HCEC 1CT (cell line): ENCODE data around the gene KLF7.

Source experiments
- DNase-seq: peaks from one replicate; pipeline ENCODE4 v3.0.0-alpha.2; 2017

KLF7 gene

DNA sequence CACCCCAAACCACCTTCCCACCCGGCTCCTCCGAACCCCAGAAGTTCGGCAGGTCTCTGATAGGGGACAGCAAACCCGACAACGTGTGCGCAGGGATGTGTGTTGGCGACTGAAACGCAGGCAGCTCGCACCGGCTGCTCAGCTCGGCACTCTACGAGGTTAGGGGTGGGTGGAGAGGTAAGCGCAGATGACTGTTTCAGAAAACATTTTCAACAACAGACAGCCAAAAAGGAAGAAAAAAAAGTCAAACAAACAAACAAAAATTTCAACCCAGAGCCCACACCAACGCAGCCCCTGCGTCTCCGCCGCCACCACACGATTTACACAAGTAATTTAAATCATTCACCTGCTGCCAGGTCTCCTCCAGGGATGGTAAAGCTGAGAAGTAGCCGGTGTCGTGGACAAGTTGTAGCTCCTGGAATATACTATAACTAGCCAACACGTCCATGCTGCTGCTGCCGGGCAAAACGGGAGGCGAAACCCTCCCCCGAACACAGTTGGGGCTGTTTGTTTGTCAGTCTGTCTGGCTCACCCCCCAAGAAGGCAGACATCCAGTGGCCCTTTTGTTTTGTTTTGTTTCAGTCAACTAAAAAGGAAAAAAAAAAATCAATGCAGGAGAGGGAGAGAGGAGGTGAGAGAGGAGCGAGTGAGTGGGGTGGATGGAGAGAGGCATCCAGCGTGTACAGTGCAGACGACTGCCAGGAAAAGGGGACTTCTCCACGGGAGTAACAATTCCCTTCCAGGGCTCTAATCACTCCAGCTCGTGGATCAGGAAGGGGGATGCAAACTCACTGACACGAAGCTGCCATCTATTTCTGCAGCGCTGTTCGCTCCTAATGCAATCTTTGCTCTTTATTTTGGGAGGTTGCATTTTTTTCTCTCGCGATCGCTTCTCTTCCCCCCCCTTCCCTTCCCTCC, at the start of gene KLF7:
TSS of gene KLF7 (minus strand) at position 828 of the 918 bp plus-strand sequence. CDS start at position 448, 380 bp downstream.
- DNase-seq, result peak; percentile 20

DNA sequence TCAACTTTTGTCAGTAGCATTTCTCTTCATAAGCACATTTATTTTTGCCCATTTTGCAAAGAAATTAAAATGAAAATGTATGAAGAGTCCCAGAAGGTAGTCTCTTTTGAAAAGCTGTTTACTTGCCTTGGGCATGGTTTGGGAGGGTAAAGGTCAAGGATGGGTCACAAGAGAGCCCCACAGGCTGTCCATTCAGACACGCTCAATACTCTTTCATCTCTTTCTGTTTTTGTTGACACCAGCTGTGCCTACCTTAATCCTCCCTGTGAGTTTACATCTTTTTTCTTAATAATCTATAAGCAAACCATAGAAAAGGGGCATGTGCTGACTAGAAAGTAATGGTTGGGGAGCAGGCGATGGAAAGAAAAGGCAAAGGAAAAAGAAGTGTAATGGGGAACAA, 49.6 kb upstream of the KLF7 start:
- no peak for DNase-seq

DNA sequence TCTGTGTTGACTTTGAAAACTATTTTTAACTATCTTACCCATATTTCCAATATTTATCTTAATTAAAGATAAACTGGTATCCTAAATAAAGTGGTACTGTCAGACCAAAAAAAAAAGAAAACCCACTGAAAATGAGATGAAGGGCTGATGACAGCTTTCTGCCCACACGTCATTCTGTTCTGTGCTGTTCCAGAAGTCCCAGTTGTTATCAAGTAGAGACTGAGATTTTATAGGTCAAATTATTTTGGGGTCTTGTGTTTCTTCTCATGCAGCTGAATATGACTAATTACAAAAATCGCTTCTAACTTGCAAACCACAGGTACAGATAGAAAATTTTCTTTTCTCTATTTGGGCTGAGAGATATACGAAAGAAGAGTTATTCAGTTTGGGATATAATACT, 48.7 kb upstream of the KLF7 start:
- DNase-seq, result no peak

DNA sequence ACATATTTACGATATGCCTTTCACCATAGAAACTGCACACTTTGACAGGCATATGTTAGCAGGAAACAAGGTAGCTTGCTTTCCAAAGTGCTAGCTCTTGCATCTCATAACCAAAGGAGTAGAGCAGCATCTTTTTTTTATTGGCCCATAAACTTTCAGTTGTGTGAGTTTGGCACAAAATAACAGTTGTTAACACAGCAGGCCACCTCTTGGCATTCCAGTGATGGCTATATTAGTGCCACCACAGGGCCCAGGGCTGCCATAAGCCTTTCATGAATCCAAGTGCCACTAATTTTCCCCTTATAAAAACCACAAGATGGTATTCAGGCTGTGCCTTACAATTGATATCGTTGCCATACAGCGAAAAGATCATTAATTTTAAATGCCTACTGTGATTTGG, 40.3 kb upstream of the KLF7 start:
- DNase-seq, result no peak

DNA sequence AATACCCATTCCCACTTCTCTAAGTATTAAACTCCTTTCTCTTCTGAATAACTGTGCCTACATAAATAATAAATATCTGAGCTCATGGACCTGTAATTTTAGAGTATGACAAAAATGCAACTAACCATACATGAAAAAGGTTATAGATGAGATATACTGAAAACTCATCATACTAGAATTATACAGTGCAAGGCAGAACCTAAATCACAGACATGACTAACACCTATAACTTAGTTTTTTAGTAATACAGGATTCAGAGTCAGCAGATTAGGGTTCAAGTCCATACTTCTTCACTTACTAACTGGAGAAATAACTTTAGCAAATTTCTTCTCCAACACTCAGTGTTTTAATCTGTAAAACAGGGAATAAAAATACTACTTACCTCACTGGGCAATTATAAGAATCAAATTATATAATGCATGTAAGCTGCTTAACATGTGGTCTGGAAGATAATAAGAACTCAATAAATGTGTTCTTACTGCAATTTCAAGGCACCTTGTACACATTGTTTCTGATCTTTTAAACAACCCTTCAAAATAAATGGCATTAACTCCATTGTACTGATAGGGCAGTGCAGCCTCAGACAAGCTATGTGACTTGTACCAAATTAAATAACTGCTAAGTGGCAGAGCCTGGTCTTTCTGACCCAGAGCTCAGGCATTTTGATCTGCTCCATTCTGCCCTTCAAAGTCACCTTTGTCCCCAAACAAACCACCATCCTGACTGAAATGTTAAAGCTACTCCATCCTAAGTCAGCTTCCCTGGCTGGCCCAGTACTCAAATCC, 39.6 kb upstream of the KLF7 start:
- DNase-seq, result no peak

DNA sequence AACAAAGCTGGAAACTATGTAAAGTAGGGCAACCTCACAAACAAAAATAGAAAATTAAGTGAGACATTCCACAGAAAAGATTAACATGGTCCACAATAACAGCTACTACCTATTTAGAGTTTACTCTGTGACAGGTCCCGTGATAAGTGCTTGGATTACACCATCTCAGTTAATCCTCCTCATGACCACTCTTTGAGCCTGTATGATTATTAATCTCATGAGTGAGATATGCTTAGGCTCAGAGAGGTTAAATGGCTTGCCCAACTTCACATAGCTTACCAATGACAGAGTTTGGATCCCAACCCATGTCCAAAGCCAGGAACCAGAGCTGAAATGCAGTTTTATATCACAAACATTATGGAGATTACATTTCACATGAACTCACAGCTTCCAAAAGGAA, 37.3 kb upstream of the KLF7 start:
- DNase-seq, result peak; percentile 38

DNA sequence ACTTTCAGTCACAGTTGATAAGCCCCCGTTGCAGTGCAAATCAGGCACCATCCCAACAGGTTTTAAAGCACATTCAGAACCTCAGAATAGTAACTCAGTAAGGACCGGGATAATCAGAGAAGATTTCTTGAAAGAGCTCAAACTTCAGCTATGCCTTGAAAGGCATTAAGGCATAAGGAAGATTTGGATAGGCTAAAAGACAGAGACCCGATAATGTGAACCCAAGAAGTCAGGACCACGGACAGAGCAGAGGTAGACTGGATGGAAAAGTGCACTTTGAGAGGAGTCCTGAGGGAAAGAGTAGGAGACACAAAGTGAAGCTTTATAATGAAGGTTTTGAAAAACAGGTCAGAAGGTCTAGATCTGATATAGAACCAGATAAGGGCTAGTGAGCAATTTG, 36.9 kb upstream of the KLF7 start:
- peak; percentile 25 for DNase-seq

DNA sequence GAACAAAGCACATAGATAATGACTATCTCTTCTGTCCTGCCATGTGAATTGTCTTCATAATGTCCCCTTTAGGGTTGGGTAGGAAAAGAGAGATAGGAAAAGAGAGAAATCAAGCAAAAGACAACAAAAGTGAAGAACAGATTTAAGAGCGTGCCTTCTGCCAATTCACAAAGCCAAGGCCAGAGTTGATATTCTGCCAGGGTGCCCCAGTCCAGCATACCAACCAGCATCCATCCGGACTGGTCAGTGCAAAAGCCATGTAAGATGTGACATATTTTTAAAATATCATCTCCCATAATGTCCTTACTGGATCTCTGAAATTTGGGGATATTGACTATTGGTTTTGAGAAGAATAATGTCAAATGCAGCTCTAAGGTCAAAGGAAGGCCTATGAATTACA, 35.7 kb upstream of the KLF7 start:
- DNase-seq, result no peak

DNA sequence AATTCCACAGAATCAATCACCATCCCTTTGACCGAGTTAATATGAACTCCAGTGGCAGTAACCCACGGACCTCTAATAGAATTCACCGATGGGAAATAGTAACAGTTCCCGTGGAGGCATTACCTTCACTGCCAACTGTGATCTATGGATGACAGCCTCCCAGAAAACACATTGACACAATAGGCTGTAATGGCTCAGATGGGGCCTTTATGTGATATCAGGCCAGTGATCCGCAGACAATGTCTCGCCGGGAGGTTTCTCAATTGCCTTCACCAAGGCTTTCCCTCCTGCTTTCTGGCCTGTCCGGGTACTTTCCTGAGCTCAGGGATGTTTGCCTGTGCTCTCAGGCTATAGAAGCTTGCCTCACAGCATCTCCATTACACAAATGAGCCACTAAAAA, 34.4 kb upstream of the KLF7 start:
- DNase-seq, result no peak

DNA sequence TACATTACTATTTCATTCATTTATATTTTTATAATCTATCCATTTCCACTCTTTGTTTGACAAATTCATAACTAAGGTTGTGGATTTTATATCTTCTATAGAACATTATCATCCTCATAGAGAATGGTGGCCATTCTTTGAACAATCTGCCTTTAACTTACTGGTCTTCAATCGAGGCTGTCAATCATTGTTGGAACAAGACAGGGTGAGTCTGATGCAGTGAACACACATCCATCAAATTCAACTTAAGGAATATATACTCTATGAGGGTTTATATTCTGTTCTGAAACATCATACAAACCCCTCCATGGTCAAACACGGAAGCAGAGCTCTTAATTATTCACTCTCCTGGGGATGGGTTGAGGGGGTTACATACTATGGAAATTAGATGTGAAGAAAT, 28.3 kb upstream of the KLF7 start:
- no peak for DNase-seq

DNA sequence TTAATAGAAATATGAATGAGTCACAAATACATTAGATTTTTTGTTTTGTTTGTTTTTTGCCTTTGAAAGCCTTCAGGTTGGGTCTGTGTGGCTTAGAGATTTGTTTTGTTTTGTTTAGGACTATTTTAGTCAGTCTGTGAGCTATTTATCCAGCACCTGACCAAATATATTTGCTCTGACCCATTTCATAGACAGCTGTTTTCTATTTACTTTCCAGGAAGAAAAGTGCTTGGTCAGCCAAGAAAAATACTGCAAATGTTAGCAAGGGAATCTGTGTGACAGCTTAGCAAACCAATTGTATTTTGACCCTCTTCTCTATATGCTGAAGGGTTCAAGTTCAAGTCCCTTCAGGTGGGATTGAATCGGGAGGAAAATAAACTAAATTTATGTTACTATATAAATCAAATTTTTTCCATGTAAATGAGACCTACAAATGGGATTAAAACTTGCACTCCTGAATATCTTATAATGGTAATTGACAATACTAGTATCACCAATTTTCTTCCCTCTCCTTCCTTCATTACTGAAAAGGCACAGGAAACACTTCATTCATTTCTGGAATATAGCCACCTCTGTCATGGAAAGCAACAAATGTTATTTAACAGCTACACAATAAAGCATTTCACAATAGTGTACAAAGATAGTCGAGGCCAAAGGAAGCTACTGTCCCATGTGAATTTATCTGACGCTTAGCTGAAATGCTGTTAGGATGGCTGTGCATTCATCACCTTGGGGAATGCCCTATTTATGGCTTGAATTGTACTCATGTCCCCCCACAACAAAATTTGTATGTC, 23.1 kb upstream of the KLF7 start:
- DNase-seq, result peak; percentile 86

DNA sequence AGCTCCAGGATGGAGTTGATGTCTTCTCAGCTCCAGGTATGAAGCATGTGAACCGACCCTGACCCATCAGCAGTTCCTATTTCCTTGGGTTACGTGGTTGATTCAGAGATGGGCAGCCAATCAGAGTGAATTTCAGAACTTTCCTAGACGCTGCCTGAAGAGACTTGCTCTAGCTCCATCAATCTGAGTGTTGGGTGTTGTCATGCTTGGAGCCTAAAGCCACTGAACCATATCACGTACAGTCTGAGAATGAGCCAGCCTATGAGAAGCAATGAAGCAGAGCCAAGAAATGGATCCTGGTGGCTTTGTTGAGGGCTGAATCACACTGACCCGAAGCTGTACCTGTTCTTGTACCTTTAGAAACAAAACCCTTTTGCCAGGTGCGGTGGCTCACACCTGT, 19.6 kb upstream of the KLF7 start:
- no peak for DNase-seq

DNA sequence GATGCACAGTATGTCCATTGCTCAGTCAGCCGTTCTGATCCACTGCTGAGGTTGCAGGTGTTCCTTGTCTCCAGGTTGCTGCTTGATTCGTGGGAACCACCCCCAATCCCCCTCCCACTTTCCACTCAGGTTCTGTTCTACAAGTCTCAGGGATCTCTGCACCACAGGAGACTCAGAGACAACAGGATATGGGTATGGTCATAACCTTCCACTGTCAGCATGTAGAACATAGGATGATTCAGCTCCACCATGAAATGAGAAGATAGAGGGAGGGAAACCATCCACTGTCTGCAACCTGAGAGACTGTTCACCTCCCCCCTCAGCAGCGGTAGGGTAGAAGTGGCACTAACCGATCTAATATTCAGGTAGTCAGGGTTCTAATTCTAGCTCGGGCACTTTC, 19.0 kb upstream of the KLF7 start:
- peak; percentile 60 for DNase-seq

DNA sequence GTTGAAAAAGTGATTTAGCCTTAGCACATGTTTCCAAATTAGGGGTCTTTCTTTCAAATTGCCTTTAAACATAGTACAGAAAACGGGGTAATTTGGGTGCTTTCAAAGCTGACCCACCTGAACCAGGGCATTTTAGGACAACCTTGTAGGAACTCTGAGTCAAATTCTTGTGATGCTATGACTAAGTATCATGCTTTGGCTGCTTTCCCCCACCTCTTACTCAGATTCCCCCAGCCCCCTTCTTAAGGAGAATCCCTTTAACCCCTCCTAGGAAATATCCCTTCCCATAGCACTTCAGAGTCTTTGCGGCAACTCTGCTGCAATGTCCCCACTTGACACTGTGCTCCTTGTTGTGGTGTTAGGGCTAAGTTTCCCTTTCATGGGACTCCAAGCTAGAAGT, 18.6 kb upstream of the KLF7 start:
- peak; percentile 89 for DNase-seq

DNA sequence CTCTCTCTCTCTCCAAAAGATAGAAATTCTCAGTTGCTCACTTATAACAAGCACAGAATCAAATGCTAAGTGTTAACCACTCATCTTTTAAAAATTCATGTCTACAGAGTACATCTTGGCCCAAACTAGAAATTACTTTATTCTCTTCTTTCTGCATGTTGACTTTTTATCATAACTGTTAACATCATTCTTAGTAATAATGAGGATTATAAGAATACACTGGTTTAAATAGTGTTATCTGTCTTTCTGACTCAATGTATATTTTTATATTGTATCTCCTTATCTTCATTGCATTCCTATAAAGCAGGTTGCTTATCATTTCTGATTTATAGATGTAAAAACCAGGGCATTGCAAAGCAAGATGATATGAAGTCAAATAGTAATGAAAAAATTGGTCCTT, 17.8 kb upstream of the KLF7 start:
- no peak for DNase-seq

DNA sequence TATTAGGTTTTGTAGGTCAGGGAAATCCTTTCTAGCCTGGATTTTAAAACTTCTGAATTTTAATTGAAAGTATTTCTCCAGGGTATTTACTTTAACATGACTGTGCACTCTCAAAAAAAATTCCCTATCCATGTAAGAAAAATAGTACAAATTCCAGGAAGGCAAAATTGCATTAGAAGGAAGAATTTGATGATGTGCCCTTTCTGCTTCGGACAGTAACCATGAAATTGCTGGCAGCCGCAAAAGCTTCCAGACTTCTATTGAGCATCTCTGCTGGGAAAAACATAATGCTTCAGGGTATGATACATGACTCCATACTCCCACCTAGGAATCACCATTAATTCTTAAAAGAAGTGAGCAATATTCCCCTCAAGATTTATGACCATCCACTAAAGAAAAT, 17.2 kb upstream of the KLF7 start:
- DNase-seq, result no peak

DNA sequence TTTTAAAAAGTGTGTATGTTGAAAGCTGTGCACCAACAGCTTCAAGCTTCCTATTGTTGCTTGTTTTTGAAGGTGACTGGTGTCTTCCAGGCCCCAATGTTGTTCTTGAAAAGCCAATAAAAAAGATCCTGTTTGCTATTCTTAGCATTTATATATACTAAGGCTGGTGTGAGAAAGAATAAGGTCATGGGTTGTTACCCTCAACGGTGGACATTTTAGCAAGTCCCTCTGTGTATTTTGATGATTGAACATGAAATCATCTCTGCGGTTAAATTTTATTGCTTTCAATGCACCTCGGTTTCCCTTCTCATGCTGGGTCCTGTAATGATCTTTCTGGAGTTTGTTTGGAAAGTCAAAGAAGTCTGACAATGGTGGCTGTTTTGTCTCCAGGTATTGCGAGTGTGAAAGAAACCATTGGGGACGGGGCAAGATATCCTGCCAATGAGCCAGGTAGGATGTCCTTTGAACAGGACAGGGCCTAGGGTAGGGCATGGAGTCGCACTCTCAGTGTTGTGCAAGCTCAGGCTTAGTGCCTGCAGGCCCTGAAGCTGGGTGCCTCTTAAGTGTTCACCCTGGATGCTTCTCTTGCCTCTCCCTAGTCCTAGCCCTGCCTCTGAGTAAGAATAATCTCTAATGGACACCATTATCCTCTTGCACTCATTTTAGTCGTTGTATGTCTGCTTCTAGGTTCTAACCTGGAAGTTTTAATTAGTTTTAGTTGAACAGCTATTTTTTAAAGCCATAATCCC, 16.0 kb upstream of the KLF7 start:
- DNase-seq, result peak; percentile 79

DNA sequence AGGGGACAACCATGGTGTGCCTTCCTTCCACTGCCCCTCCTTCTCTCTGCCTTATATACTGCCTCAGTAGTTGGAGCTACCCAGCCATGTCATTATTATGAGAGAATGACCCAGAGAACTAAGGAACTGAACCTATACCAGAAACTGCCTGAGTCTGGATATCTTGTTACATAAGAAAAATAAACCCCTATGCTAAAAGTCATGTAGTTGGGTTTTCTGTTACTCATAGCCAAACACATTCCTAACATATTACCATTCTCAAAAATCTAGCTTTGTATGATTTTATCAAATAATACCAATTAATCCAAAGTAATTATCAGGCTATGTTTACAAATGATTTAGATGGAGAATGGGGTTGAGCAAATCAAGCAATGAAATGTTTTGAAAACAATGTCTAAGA, 15.0 kb upstream of the KLF7 start:
- peak; percentile 76 for DNase-seq

DNA sequence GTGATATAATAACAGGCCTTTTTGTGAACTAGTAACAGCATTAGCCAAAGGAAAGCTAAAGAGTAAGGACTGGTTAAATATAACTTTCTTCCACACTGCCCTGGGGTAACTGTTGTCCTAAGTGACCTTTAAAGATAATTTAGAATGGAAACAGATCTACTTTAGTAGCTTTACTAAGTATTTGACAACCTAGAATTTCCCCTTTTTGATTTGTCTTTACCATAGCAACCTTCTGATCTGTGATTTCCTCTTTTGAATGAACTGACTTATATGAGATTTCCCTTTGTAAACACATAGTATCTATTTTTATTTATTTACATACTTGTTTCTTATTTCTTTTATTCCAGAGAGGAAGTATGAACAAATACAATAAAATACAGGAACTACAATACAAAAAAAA, 10.5 kb upstream of the KLF7 start:
- no peak for DNase-seq

DNA sequence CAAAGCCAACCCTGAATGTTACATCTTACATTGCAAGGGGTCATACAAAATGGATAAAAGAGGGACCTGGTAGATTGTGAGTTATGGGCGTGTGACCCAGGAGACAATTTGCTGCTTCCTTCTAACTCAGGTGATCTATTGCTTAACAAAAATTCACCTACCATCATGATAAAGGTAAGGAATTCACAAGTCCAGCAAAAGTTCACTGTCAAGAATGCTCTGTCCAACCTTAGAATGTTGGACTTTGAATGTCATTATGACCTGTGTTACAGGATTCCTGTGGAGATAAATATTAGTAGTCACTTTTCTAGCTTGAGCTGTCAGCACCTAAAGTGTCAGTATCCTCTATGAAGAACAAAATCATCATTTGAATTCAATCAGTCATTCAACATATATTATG, 7.9 kb upstream of the KLF7 start:
- DNase-seq, result no peak

DNA sequence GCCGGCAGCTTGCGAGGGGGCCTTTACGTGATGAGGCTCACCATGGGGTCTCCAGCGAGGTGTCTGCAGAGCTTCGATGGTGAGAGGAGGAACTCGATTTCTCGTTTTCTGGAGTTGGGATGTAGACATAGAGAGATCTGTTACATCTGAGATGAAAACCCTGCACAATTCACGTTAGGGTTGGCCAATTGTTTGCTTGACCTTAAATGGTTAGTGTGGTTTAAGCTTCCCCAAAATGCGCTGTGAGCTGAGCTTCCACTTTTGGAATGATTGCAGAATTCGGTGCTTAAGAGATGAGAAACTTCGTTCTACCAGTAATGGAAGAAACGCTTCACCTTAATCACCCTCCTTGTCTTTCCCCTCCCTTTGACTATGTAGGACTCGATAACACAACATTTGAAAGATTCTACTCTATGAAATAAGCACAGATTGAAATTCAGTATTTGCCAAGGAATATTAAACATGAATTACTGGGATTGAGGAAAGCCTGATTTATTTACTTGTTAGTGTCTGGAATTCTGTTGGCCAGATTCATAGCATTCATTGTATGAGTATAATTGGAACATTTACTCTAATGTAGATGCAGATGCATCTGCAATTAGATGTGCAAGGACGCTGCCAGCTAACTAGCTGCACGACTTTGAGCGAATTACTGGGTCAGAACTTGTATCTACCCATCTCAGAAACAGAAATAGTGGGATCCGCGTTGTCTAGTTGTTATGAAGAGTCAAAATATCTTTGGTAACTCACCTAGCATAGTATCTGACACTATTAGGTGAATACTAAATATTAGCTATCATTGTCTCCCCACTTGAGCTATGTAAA, 1.6 kb upstream of the KLF7 start:
- peak; percentile 72 for DNase-seq
